ENCODE results near the gene TLE6.
"Not testable (repeated sequence)": the region's sequence is repeated elsewhere in the genome, so short reads cannot be mapped to it uniquely, and the experiment has no call there.

TLE6 gene

GRCh38 chr19:3036119-3036976 is 59.0 kb downstream of the TLE6 start:
- Histone ChIP-seq H3K4me3 (ENCODE audit: low read length) (peak overlapping the region; percentile 63), H3K4me2 (ENCODE audit: low read depth, low read length) (peak overlapping the region; percentile 97), H3K27ac (ENCODE audit: low read length) (peak overlapping the region; percentile 31; the same call in 1 of the 2 replicates), H3K79me2 (ENCODE audit: low read length) (no peaks in the 10 kb centered on the region), H3K9me2 (replicated peaks; ENCODE audit: insufficient read depth, low read length) (no peaks in the 10 kb centered on the region), H3K36me3 (replicated peaks; ENCODE audit: insufficient read depth, low read length) (no peaks in the 10 kb centered on the region), H3K4me1 (ENCODE audit: low read length) (no peaks in the 10 kb centered on the region), H4K20me1 (ENCODE audit: insufficient read depth, low read length) (no peaks in the 10 kb centered on the region), H3K9me3 (replicated peaks; ENCODE audit: insufficient read depth, low read length) (no peaks in the 10 kb centered on the region), H2AFZ (ENCODE audit: low read length) (peak overlapping the region; percentile 85), H3F3A (ENCODE audit: insufficient read depth, low read length) (no peaks in the 10 kb centered on the region), H3K27me3 (replicated peaks; ENCODE audit: insufficient read depth, low read length) (peaks cover 72% of the 10 kb centered on the region), H3K9ac (ENCODE audit: low read length) (peak overlapping the region; percentile 11; the same call in 1 of the 2 replicates)
- peak; percentile 76 for DNase-seq
- TF ChIP-seq CTCF (IDR thresholded peaks at IDR 0.05; ENCODE audit: low read length) (no peak), EZH2 (optimal IDR thresholded peaks at IDR 0.05; ENCODE audit: low read depth, low read length) (no peak), EZH2phosphoT487 (IDR thresholded peaks at IDR 0.05; ENCODE audit: low read length) (no peak)

- H2AFZ ChIP-seq (ENCODE audit: low read length); H3K9me2 ChIP-seq (replicated peaks; ENCODE audit: insufficient read depth, low read length); H3F3A ChIP-seq (ENCODE audit: insufficient read depth, low read length); H3K4me3 ChIP-seq (ENCODE audit: low read length); H3K79me2 ChIP-seq (ENCODE audit: low read length); H3K4me1 ChIP-seq (ENCODE audit: low read length); H3K9me3 ChIP-seq (replicated peaks; ENCODE audit: insufficient read depth, low read length); H3K36me3 ChIP-seq (replicated peaks; ENCODE audit: insufficient read depth, low read length); H4K20me1 ChIP-seq (ENCODE audit: insufficient read depth, low read length); DNase-seq; H3K27ac ChIP-seq (ENCODE audit: low read length); H3K9ac ChIP-seq (ENCODE audit: low read length); H3K4me2 ChIP-seq (ENCODE audit: low read depth, low read length): not testable (repeated sequence)
- H3K27me3 ChIP-seq (replicated peaks; ENCODE audit: insufficient read depth, low read length) = peaks cover 72% of the 10 kb centered on the region
These were observed 59.7 kb downstream of the TLE6 start for GRCh38 chr19:3036977-3037544.

GRCh38 chr19:3038214-3038613 is 60.9 kb downstream of the TLE6 start:
- no peak overlapping the region for H3K4me3 ChIP-seq (ENCODE audit: low read length)
- H3K9me2 ChIP-seq (replicated peaks; ENCODE audit: insufficient read depth, low read length) = no peaks in the 10 kb centered on the region
- no peak overlapping the region for H3K27ac ChIP-seq (ENCODE audit: low read length)
- no peak overlapping the region for H2AFZ ChIP-seq (ENCODE audit: low read length)
- H3K79me2 ChIP-seq (ENCODE audit: low read length) = no peaks in the 10 kb centered on the region
- H3K36me3 ChIP-seq (replicated peaks; ENCODE audit: insufficient read depth, low read length) = no peaks in the 10 kb centered on the region
- no peaks in the 10 kb centered on the region for H3K9me3 ChIP-seq (replicated peaks; ENCODE audit: insufficient read depth, low read length)
- no peak for TF ChIP-seq EZH2 (optimal IDR thresholded peaks at IDR 0.05; ENCODE audit: low read depth, low read length)
- no peak for TF ChIP-seq EZH2phosphoT487 (IDR thresholded peaks at IDR 0.05; ENCODE audit: low read length)
- no peak for TF ChIP-seq CTCF (IDR thresholded peaks at IDR 0.05; ENCODE audit: low read length)
- H3K27me3 ChIP-seq (replicated peaks; ENCODE audit: insufficient read depth, low read length) = peaks cover 73% of the 10 kb centered on the region
- H3K4me1 ChIP-seq (ENCODE audit: low read length) = no peaks in the 10 kb centered on the region
- no peak overlapping the region for H3K9ac ChIP-seq (ENCODE audit: low read length)
- no peaks in the 10 kb centered on the region for H3F3A ChIP-seq (ENCODE audit: insufficient read depth, low read length)
- DNase-seq = no peak
- H3K4me2 ChIP-seq (ENCODE audit: low read depth, low read length) = no peak overlapping the region
- H4K20me1 ChIP-seq (ENCODE audit: insufficient read depth, low read length) = no peaks in the 10 kb centered on the region

GRCh38 chr19:3039125-3039524 is 61.8 kb downstream of the TLE6 start:
- Histone ChIP-seq H3K9me2 (replicated peaks; ENCODE audit: insufficient read depth, low read length) (no peaks in the 10 kb centered on the region), H3K4me1 (ENCODE audit: low read length) (no peaks in the 10 kb centered on the region), H3K79me2 (ENCODE audit: low read length) (no peaks in the 10 kb centered on the region), H2AFZ (ENCODE audit: low read length) (no peak overlapping the region), H3K36me3 (replicated peaks; ENCODE audit: insufficient read depth, low read length) (no peaks in the 10 kb centered on the region), H4K20me1 (ENCODE audit: insufficient read depth, low read length) (no peaks in the 10 kb centered on the region), H3K27ac (ENCODE audit: low read length) (no peak overlapping the region), H3K9ac (ENCODE audit: low read length) (no peak overlapping the region), H3K4me2 (ENCODE audit: low read depth, low read length) (no peak overlapping the region), H3F3A (ENCODE audit: insufficient read depth, low read length) (no peaks in the 10 kb centered on the region), H3K4me3 (ENCODE audit: low read length) (no peak overlapping the region), H3K9me3 (replicated peaks; ENCODE audit: insufficient read depth, low read length) (no peaks in the 10 kb centered on the region), H3K27me3 (replicated peaks; ENCODE audit: insufficient read depth, low read length) (peaks cover 70% of the 10 kb centered on the region)
- no peak for DNase-seq
- TF ChIP-seq CTCF (IDR thresholded peaks at IDR 0.05; ENCODE audit: low read length) = no peak
- no peak for TF ChIP-seq EZH2phosphoT487 (IDR thresholded peaks at IDR 0.05; ENCODE audit: low read length)
- TF ChIP-seq EZH2 (optimal IDR thresholded peaks at IDR 0.05; ENCODE audit: low read depth, low read length) = no peak
